ENCODE data around the gene TNFRSF14. TPM values are rescaled to one million over a fixed set of nuclear protein-coding genes. Genes with fewer than 3 reads are reported as not detected.

Gene TNFRSF14
- total and polyA plus RNA-seq, 2 experiments from 2014 or later: not detected

GRCh38 chr1:2506901-2507565, 49.1 kb upstream of the TNFRSF14 start:
- no peaks in the 10 kb centered on the region for H3K9me2 ChIP-seq (ENCODE audit: insufficient read depth)
- H3K27me3 Mint-ChIP-seq (ENCODE audit: insufficient read depth, low read depth, poor library complexity): peaks cover 7% of the 10 kb centered on the region
- no peaks in the 10 kb centered on the region for H3K79me2 ChIP-seq (replicated peaks; ENCODE audit: insufficient read depth)
- H3K27ac ChIP-seq (ENCODE audit: low read depth): no peak overlapping the region
- H3F3A ChIP-seq (replicated peaks; ENCODE audit: low read depth): no peaks in the 10 kb centered on the region
- TF ChIP-seq CREB1 (CRISPR knock-in tag; IDR thresholded peaks at IDR 0.05; ENCODE audit: low read depth) (no peak), POLR2AphosphoS5 (IDR thresholded peaks at IDR 0.05; ENCODE audit: low read depth) (no peak), JUNB (IDR thresholded peaks at IDR 0.05; ENCODE audit: unreplicated experiment) (no peak), ZNF114 (CRISPR knock-in tag; IDR thresholded peaks at IDR 0.05) (no peak), EZH2 (IDR thresholded peaks at IDR 0.05; ENCODE audit: low read depth, unreplicated experiment) (no peak), REST (IDR thresholded peaks at IDR 0.05; ENCODE audit: unreplicated experiment) (no peak), NANOG (IDR thresholded peaks at IDR 0.05; ENCODE audit: borderline replicate concordance) (no peak), EZH2phosphoT487 (IDR thresholded peaks at IDR 0.05; ENCODE audit: unreplicated experiment) (no peak), CTCF (conservative IDR thresholded peaks at IDR 0.05; ENCODE audit: low read depth in 2 of 2) (no peak), STAT1 (IDR thresholded peaks at IDR 0.05; ENCODE audit: unreplicated experiment) (no peak), ZNF331 (CRISPR knock-in tag; IDR thresholded peaks at IDR 0.05; ENCODE audit: low read depth) (no peak), ETS1 (IDR thresholded peaks at IDR 0.05) (no peak)
- TF ChIP-seq, protein P1, sequence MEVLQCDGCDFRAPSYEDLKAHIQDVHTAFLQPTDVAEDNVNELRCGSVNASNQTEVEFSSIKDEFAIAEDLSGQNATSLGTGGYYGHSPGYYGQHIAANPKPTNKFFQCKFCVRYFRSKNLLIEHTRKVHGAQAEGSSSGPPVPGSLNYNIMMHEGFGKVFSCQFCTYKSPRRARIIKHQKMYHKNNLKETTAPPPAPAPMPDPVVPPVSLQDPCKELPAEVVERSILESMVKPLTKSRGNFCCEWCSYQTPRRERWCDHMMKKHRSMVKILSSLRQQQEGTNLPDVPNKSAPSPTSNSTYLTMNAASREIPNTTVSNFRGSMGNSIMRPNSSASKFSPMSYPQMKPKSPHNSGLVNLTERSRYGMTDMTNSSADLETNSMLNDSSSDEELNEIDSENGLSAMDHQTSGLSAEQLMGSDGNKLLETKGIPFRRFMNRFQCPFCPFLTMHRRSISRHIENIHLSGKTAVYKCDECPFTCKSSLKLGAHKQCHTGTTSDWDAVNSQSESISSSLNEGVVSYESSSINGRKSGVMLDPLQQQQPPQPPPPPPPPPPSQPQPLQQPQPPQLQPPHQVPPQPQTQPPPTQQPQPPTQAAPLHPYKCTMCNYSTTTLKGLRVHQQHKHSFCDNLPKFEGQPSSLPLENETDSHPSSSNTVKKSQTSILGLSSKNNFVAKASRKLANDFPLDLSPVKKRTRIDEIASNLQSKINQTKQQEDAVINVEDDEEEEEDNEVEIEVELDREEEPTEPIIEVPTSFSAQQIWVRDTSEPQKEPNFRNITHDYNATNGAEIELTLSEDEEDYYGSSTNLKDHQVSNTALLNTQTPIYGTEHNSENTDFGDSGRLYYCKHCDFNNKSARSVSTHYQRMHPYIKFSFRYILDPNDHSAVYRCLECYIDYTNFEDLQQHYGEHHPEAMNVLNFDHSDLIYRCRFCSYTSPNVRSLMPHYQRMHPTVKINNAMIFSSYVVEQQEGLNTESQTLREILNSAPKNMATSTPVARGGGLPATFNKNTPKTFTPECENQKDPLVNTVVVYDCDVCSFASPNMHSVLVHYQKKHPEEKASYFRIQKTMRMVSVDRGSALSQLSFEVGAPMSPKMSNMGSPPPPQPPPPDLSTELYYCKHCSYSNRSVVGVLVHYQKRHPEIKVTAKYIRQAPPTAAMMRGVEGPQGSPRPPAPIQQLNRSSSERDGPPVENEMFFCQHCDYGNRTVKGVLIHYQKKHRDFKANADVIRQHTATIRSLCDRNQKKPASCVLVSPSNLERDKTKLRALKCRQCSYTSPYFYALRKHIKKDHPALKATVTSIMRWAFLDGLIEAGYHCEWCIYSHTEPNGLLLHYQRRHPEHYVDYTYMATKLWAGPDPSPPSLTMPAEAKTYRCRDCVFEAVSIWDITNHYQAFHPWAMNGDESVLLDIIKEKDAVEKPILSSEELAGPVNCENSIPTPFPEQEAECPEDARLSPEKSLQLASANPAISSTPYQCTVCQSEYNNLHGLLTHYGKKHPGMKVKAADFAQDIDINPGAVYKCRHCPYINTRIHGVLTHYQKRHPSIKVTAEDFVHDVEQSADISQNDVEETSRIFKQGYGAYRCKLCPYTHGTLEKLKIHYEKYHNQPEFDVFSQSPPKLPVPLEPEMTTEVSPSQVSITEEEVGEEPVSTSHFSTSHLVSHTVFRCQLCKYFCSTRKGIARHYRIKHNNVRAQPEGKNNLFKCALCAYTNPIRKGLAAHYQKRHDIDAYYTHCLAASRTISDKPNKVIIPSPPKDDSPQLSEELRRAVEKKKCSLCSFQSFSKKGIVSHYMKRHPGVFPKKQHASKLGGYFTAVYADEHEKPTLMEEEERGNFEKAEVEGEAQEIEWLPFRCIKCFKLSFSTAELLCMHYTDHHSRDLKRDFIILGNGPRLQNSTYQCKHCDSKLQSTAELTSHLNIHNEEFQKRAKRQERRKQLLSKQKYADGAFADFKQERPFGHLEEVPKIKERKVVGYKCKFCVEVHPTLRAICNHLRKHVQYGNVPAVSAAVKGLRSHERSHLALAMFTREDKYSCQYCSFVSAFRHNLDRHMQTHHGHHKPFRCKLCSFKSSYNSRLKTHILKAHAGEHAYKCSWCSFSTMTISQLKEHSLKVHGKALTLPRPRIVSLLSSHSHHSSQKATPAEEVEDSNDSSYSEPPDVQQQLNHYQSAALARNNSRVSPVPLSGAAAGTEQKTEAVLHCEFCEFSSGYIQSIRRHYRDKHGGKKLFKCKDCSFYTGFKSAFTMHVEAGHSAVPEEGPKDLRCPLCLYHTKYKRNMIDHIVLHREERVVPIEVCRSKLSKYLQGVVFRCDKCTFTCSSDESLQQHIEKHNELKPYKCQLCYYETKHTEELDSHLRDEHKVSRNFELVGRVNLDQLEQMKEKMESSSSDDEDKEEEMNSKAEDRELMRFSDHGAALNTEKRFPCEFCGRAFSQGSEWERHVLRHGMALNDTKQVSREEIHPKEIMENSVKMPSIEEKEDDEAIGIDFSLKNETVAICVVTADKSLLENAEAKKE (CRISPR knock-in tag; IDR thresholded peaks at IDR 0.05): no peak
- no peak overlapping the region for H3K4me2 ChIP-seq
- no peak overlapping the region for H3K27ac Mint-ChIP-seq
- ATAC-seq (peak; percentile 2; the same call in 1 of the 3 replicates), DNase-seq (ENCODE audit: low spot score) (no peak)
- no peaks in the 10 kb centered on the region for H3K27me3 ChIP-seq (ENCODE audit: insufficient read depth)
- H3K4me1 ChIP-seq (ENCODE audit: insufficient read depth): no peaks in the 10 kb centered on the region
- no peaks in the 10 kb centered on the region; the same call in 1 of the 2 replicates for H3K36me3 ChIP-seq (ENCODE audit: insufficient read depth)
- peaks cover 16% of the 10 kb centered on the region for H3K36me3 Mint-ChIP-seq (ENCODE audit: low read depth)
- H3K9me3 Mint-ChIP-seq: no peaks in the 10 kb centered on the region
- H3K4me3 Mint-ChIP-seq: no peak overlapping the region
- H3K4me1 Mint-ChIP-seq: no peaks in the 10 kb centered on the region
- no peak overlapping the region for H2AFZ ChIP-seq
- no peaks in the 10 kb centered on the region; the same call in 1 of the 2 replicates for H4K20me1 ChIP-seq (replicated peaks; ENCODE audit: insufficient read depth)
- H3K4me3 ChIP-seq: no peak overlapping the region
